Nephron (organoid): ENCODE data around the gene UNC13B.
A peak's percentile ranks its signal among the peaks of the same experiment; 100 is the strongest.

Source experiments
- H3K27ac Mint-ChIP-seq, 3 experiments: 2 replicates each; pipeline ENCODE4 v1.8.0; 2020; ENCODE audit warnings: mixed read lengths in 3 of 3, mild to moderate bottlenecking in 2 of 3, moderate library complexity in 1 of 3
- H3K27me3 Mint-ChIP-seq: 2 replicates; pipeline ENCODE4 v1.8.0; 2021; ENCODE audit warnings: low read depth, mild to moderate bottlenecking, moderate library complexity, mixed read lengths
- H3K36me3 Mint-ChIP-seq: 2 replicates; pipeline ENCODE4 v1.8.0; 2020; ENCODE audit warnings: low read depth, mixed read lengths
- H3K4me1 Mint-ChIP-seq: 2 replicates; pipeline ENCODE4 v1.8.0; 2020; ENCODE audit warnings: mixed read lengths
- H3K4me3 Mint-ChIP-seq, 3 experiments: 2 replicates each; pipeline ENCODE4 v1.8.0; 2020; ENCODE audit warnings: mild to moderate bottlenecking in 3 of 3, mixed read lengths in 3 of 3, moderate library complexity in 2 of 3
- H3K9me3 Mint-ChIP-seq: 2 replicates; pipeline ENCODE4 v1.8.0; 2020; ENCODE audit warnings: mixed read lengths
- CTCF ChIP-seq, 3 experiments: fragments of 200-600 bp; sonication (generic); IDR thresholded peaks; one replicate each; pipeline ENCODE4 v1.5.0; 2021; ENCODE audit warnings: antibody characterized with exemption in 3 of 3; ENCODE audit not compliant: unreplicated experiment in 3 of 3

Gene UNC13B

GRCh38 chr9:35227284-35227683, 65.5 kb downstream of the UNC13B start:
- Mint-ChIP-seq H3K36me3 (no peaks in the 10 kb centered on the region), H3K27me3 (peaks cover 3% of the 10 kb centered on the region), H3K9me3 (peaks cover 19% of the 10 kb centered on the region), H3K4me1 (peaks cover 5% of the 10 kb centered on the region), H3K4me3 (no peak overlapping the region), H3K27ac (peak overlapping the region in 1 of 3 experiments; percentile 3)
- TF ChIP-seq CTCF (IDR thresholded peaks at IDR 0.05; ENCODE audit: unreplicated experiment in 3 of 3), result no peak

- Mint-ChIP-seq H3K4me3 (no peak overlapping the region), H3K4me1 (peaks cover 10% of the 10 kb centered on the region), H3K27ac (no peak overlapping the region)
Measured at GRCh38 chr9:35229066-35229778, 67.4 kb downstream of the UNC13B start.

GRCh38 chr9:35229779-35230143, 68.0 kb downstream of the UNC13B start:
- peaks cover 10% of the 10 kb centered on the region for H3K4me1 Mint-ChIP-seq
- no peaks in the 10 kb centered on the region for H3K9me3 Mint-ChIP-seq
- H3K27ac Mint-ChIP-seq, result no peak overlapping the region
- H3K4me3 Mint-ChIP-seq, result no peak overlapping the region
- H3K27me3 Mint-ChIP-seq, result peaks cover 3% of the 10 kb centered on the region
- no peaks in the 10 kb centered on the region for H3K36me3 Mint-ChIP-seq
- no peak for TF ChIP-seq CTCF (IDR thresholded peaks at IDR 0.05; ENCODE audit: unreplicated experiment in 3 of 3)

More at GRCh38 chr9:35229066-35229778, 67.4 kb downstream of the UNC13B start:
- Mint-ChIP-seq H3K36me3 (no peaks in the 10 kb centered on the region), H3K27me3 (peaks cover 3% of the 10 kb centered on the region), H3K9me3 (peaks cover 3% of the 10 kb centered on the region)
- TF ChIP-seq CTCF (IDR thresholded peaks at IDR 0.05; ENCODE audit: unreplicated experiment in 3 of 3), result no peak

GRCh38 chr9:35232867-35233544, 71.2 kb downstream of the UNC13B start:
- Mint-ChIP-seq H3K27me3 (no peaks in the 10 kb centered on the region), H3K4me3 (no peak overlapping the region), H3K36me3 (peaks cover 7% of the 10 kb centered on the region), H3K4me1 (peaks cover 10% of the 10 kb centered on the region), H3K27ac (no peak overlapping the region), H3K9me3 (no peaks in the 10 kb centered on the region)
- no peak for TF ChIP-seq CTCF (IDR thresholded peaks at IDR 0.05; ENCODE audit: unreplicated experiment in 3 of 3)

- Mint-ChIP-seq H3K4me1 (peaks cover 5% of the 10 kb centered on the region), H3K27ac (peak overlapping the region; percentile 19 to 84 (median 69)), H3K27me3 (no peaks in the 10 kb centered on the region), H3K36me3 (peaks cover 20% of the 10 kb centered on the region), H3K4me3 (no peak overlapping the region), H3K9me3 (peaks cover 4% of the 10 kb centered on the region)
- no peak for TF ChIP-seq CTCF (IDR thresholded peaks at IDR 0.05; ENCODE audit: unreplicated experiment in 3 of 3)
Measured at GRCh38 chr9:35236692-35237091, 74.9 kb downstream of the UNC13B start.
